Measurements from ENCODE around the gene TASOR2.
A peak's percentile ranks its signal among the peaks of the same experiment; 100 is the strongest.

The TASOR2 gene

DNA sequence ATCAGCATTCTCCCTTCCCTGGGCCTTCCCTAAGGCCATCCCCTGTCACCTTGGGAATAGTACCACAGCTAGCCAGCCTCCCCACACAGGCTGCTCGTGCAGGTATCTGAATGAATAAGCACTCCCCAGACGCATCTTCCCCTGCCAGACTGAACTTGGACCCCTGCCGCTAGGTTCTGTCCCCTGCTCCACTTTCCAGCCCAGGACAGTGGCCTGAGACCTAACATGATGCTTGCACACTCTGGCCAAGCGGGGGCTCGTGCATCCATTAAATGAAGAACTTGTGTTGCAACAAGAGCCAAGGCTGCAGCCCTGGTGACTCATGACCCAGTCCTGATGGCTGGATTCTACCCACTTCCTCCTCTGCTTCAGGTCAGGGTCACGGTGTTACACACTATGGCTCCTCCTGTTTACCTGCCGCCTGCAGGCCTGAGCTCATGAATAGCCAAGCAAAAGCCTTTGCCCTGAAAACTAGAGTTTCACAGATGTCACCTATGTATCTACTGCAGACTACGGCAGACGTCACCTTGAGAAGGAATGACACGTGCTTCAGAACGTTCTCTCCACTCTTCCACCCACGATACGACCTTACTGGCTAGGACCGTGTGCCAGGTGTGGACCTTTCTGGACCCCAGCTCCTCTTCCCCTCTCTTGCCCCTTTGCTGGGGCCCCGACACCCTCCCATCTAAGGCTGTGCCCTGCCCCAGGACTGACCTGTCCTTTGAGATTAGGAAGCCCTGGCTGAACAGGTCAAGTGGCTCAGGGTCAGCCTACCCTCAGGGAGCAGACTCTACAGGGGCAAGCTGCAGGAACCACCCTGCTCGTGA is 24.7 kb upstream of the TASOR2 start:
- no peaks in the 10 kb centered on the region for H3K36me3 ChIP-seq (ENCODE audit: insufficient read depth, low read length)
- no peak overlapping the region for H3K9ac ChIP-seq (ENCODE audit: insufficient read length)
- H3K4me3 ChIP-seq: no peak overlapping the region
- no peak overlapping the region for H3K27ac ChIP-seq
- DNase-seq (ENCODE audit: low read depth, low spot score): no peak
- TF ChIP-seq EZH2 (IDR thresholded peaks at IDR 0.05) (no peak), POLR2AphosphoS5 (IDR thresholded peaks at IDR 0.05; ENCODE audit: borderline replicate concordance, low read depth, low read length) (no peak), FOXP2 (optimal IDR thresholded peaks at IDR 0.05; ENCODE audit: control extremely low read depth, extremely low read length, insufficient read depth) (no peak)
- H3K9me3 ChIP-seq (ENCODE audit: low read depth, low read length): no peaks in the 10 kb centered on the region

DNA sequence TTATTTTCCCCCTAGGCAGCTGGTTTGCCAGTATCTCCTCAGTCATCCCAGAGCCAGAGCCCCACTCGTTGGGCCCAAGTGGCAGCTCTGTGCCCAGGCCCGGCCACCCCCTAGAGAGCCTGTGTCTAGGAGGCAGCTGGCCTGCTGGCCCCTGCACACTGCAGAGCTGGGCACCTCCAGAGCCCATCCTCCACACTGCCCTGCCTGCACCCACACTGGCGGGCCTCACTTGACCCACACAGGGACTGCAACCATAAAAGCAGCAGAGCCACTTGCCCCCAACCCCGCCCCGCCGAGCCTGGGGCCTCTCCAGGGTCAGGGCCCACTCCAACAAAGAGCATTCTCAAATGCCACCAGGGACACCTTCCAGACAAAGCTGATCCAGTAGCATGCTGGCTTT is 23.6 kb upstream of the TASOR2 start:
- Histone ChIP-seq H3K4me3 (no peak overlapping the region), H3K27ac (no peak overlapping the region), H3K9me3 (ENCODE audit: low read depth, low read length) (no peaks in the 10 kb centered on the region), H3K36me3 (ENCODE audit: insufficient read depth, low read length) (no peaks in the 10 kb centered on the region), H3K9ac (ENCODE audit: insufficient read length) (no peak overlapping the region)
- TF ChIP-seq EZH2 (IDR thresholded peaks at IDR 0.05) (no peak), FOXP2 (optimal IDR thresholded peaks at IDR 0.05; ENCODE audit: control extremely low read depth, extremely low read length, insufficient read depth) (no peak)
- no peak for DNase-seq (ENCODE audit: low read depth, low spot score)

DNA sequence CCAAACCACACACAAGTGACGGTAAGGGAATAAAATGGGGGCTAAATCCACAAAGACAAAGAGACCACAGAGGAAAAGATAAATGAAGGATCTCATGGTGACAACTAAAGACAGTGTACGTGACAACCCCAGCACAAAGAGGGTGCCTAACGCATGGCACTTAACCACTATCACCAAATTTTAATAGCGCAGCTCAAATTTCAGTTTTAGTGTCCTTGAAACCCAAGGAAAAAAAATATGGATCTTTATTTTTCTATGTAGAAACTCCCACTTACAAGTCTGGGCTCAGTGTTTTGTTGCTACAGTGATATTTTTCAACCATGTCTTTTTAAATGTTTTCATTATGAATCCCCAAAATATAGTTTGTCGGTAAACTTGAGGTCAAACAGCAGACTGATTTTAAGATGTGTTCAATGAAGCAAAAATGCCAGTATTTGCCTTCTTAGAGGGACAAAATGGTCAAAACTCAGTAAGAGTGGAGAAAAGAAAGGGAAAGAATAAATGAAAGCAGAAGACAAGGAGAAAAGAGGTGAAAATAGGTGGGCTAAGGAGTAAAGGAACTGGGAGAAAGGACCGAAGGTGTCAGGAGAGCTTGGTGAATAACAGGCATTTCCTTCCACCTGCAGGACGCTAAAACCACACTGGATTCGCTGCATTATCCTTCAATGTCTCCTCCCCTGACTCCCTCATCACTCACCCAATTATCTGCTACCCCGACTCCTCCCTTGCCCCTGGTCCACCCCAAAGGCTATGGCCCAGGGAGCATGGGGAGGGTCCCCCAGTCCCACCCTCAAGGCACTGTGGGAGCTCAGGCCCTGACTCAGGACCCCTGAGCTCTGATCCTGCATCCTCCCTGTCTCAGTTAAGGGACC is 21.7 kb upstream of the TASOR2 start:
- DNase-seq (ENCODE audit: low read depth, low spot score): no peak
- Histone ChIP-seq H3K36me3 (ENCODE audit: insufficient read depth, low read length) (no peaks in the 10 kb centered on the region), H3K9ac (ENCODE audit: insufficient read length) (no peak overlapping the region), H3K9me3 (ENCODE audit: low read depth, low read length) (no peaks in the 10 kb centered on the region), H3K27ac (no peak overlapping the region), H3K4me3 (no peak overlapping the region)
- TF ChIP-seq POLR2AphosphoS5 (IDR thresholded peaks at IDR 0.05; ENCODE audit: borderline replicate concordance, low read depth, low read length) (no peak), EZH2 (IDR thresholded peaks at IDR 0.05) (no peak), FOXP2 (optimal IDR thresholded peaks at IDR 0.05; ENCODE audit: control extremely low read depth, extremely low read length, insufficient read depth) (no peak)

DNA sequence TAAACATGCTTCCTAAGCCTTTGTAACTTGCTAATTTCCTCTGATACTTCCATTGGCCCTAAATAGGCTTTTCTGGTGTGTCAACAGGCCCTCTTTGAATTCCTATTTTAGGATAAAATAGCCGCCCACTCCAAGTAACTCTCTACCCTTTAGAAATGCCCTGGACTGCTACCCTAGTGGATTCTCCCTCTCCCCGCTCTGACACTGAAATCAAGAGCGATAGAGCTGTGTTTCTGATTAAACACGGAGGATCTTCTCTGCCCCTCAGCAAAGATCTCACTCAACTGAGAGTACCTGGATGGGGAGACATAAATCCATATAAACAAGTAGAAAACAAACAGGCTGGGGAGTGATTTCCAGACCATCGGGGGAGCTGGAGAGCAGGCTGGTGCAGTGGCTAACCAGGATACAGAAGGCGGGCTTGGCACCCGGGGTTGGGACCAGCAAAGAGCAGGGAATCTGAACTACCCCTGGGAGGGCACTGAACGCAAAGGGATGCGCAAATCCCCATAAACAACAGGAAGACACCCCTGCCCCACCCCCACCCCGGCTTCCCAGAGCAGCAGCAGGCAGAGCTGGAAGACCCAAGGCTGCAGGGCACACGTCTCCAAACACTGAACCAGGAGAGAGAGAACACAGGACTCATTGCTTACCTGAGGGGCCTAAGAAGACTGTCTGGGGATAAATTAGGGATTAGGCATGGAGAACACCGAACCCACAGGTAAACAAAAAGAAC is 20.8 kb upstream of the TASOR2 start:
- H3K36me3 ChIP-seq (ENCODE audit: insufficient read depth, low read length): no peaks in the 10 kb centered on the region
- H3K9ac ChIP-seq (ENCODE audit: insufficient read length): no peak overlapping the region
- H3K9me3 ChIP-seq (ENCODE audit: low read depth, low read length): no peaks in the 10 kb centered on the region
- no peak for DNase-seq (ENCODE audit: low read depth, low spot score)
- no peak overlapping the region for H3K27ac ChIP-seq
- H3K4me3 ChIP-seq: no peak overlapping the region
- TF ChIP-seq EZH2 (IDR thresholded peaks at IDR 0.05) (no peak), POLR2AphosphoS5 (IDR thresholded peaks at IDR 0.05; ENCODE audit: borderline replicate concordance, low read depth, low read length) (no peak), FOXP2 (optimal IDR thresholded peaks at IDR 0.05; ENCODE audit: control extremely low read depth, extremely low read length, insufficient read depth) (no peak)

DNA sequence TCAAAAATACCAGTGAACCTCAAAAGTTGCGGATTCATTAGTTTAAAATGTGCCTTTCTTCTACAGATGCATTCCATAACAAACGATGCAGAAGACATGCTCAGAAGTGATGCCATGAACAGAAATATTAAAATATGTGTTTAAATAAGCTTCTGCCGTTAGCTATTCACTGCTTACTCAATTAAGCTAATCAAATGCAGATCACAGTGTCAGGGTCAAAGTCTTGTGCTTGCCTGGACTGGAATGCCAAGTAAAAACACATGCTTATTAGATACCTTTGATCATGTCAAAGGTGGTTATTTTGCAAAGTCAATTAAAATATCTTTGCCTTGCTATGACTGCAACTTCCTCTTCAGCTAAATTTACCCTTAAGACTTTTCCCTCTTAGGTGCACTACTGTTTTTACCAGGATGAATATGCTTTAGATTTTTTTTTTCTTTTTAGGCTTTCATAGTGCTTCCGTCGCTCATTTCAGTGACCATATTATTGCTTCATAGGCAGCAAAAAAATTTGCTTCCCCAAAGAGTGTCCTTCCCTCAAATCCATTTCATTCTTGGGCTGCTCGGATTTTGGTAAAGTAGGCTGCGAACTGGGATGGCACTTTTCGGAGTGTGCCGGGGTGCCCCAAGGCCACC is 19.1 kb upstream of the TASOR2 start:
- TF ChIP-seq POLR2AphosphoS5 (IDR thresholded peaks at IDR 0.05; ENCODE audit: borderline replicate concordance, low read depth, low read length): no peak
- TF ChIP-seq FOXP2 (optimal IDR thresholded peaks at IDR 0.05; ENCODE audit: control extremely low read depth, extremely low read length, insufficient read depth): no peak
- TF ChIP-seq EZH2 (IDR thresholded peaks at IDR 0.05): no peak
- DNase-seq (ENCODE audit: low read depth, low spot score): no peak
- Histone ChIP-seq H3K9ac (ENCODE audit: insufficient read length) (no peak overlapping the region), H3K4me3 (peak overlapping the region; percentile 68), H3K9me3 (ENCODE audit: low read depth, low read length) (no peaks in the 10 kb centered on the region), H3K36me3 (ENCODE audit: insufficient read depth, low read length) (no peaks in the 10 kb centered on the region), H3K27ac (no peak overlapping the region)

DNA sequence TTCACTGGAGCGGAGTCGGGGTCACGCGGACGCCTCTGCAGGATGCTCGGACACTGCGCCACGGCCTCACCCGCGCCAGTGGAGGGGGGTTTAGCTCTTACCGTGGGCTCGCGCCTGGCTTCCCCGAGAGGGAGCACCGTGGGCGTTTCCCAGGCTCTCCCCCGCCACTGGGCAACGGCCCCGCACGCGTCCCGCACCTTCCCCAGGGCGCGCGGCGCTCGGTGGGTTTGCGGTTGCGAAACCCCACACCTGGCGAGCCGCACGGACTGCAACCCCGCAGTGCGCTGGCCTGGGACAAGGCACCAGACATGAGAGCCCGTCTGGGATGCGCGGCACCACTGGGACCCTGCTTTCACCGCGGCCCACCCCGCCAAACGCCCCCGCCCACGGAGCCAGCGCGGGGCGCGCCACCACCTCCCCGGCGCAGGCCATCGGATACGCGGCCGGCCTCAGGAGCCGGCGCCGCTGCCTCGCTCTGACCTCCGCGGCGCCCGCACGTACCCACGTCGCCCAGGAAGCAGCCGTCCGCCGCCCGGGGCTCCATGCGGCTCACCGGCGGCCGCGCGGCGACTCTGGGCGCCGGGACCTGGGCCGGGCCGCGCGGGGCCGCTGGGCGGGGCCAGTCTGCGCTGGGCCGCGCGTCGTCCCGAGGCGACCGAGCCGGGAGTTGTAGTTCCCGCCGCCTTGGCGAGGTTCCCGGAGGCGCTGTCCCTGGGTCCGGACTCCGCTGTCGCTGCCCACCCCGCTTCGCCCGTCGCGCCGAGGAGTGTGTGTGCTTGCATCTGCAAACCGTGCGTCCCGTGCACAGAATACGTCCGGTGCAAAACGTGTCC is 18.4 kb upstream of the TASOR2 start, which contains the start of gene ASB13:
Gene ASB13, minus strand, starts transcription at position 588 of the 833 bp plus-strand sequence. Its CDS starts 44 bp downstream, at position 544.
- DNase-seq (ENCODE audit: low read depth, low spot score): no peak
- H3K9me3 ChIP-seq (ENCODE audit: low read depth, low read length): no peaks in the 10 kb centered on the region
- no peak within 1 kb of the TSS for H3K27ac ChIP-seq
- no peaks in the 10 kb centered on the region for H3K36me3 ChIP-seq (ENCODE audit: insufficient read depth, low read length)
- TF ChIP-seq EZH2 (IDR thresholded peaks at IDR 0.05): no peak
- TF ChIP-seq FOXP2 (optimal IDR thresholded peaks at IDR 0.05; ENCODE audit: control extremely low read depth, extremely low read length, insufficient read depth): no peak
- no peak for TF ChIP-seq POLR2AphosphoS5 (IDR thresholded peaks at IDR 0.05; ENCODE audit: borderline replicate concordance, low read depth, low read length)
- H3K9ac ChIP-seq (ENCODE audit: insufficient read length): no peak within 1 kb of the TSS
- H3K4me3 ChIP-seq: peak within 1 kb of the TSS; percentile 68
